Heart right ventricle (tissue), 16 donors: ENCODE measurements around the gene BIRC7. TPM values are rescaled to one million over a fixed set of nuclear protein-coding genes. Genes with fewer than 3 reads are reported as not detected.

Source experiments
- ATAC-seq, 8 donors: fragments of 200-7000 bp; cut with Tn5 transposase; one replicate each; pipeline ENCODE4 v1.9.1; 2020; ENCODE audit warnings: mild to moderate bottlenecking in 8 of 8, moderate library complexity in 8 of 8, moderate number of reproducible peaks in 1 of 8
- DNase-seq, 2 donors: peaks; one replicate each; pipeline ENCODE4 v3.0.0-alpha.2; 2020
- H3K27ac ChIP-seq, 10 donors: fragments of 200-600 bp; sonication (generic) in 2 of 10; one replicate each; pipeline versions ENCODE4 v1.5.0 to v1.8.0; 2020 to 2022; ENCODE audit warnings: mild to moderate bottlenecking in 3 of 10
- H3K27me3 ChIP-seq, 7 donors: fragments of 200-600 bp; one replicate each; pipeline ENCODE4 v1.8.0; 2021 to 2022; ENCODE audit warnings: mild to moderate bottlenecking in 2 of 7
- H3K36me3 ChIP-seq, 9 donors: fragments of 200-600 bp; sonication (generic) in 1 of 9; one replicate each; pipeline versions ENCODE4 v1.5.0 to v1.8.0; 2020 to 2022; ENCODE audit warnings: mild to moderate bottlenecking in 2 of 9
- H3K4me1 ChIP-seq, 9 donors: fragments of 200-600 bp; sonication (generic) in 1 of 9; one replicate each; pipeline versions ENCODE4 v1.5.0 to v1.8.0; 2020 to 2022; ENCODE audit warnings: mild to moderate bottlenecking in 4 of 9
- H3K4me3 ChIP-seq, 10 donors: fragments of 200-600 bp; sonication (generic) in 2 of 10; one replicate each; pipeline versions ENCODE4 v1.5.0 to v1.8.0; 2020 to 2022; ENCODE audit warnings: mild to moderate bottlenecking in 7 of 10, moderate library complexity in 2 of 10
- H3K9me3 ChIP-seq, 11 donors: fragments of 200-600 bp in 10 of 11; sonication (generic) in 2 of 11; one replicate each; pipeline versions ENCODE4 v1.5.0 to v1.8.0; 2013 to 2022; ENCODE audit warnings: mild to moderate bottlenecking in 2 of 11, control low read depth in 1 of 11, moderate library complexity in 1 of 11
- CTCF ChIP-seq, 9 donors: fragments of 200-600 bp; sonication (generic) in 2 of 9; IDR thresholded peaks; one replicate each; pipeline versions ENCODE4 v1.5.0 to v1.8.0; 2021 to 2022; ENCODE audit warnings: antibody characterized with exemption in 9 of 9, mild to moderate bottlenecking in 5 of 9, moderate library complexity in 1 of 9
- WGBS, 2 donors: extraction: QIAGEN DNeasy Blood & Tissue Kit; methylation state at CpG; one replicate each; pipeline ENCODE4 v1.1.7; 2013; ENCODE audit warnings: inconsistent platforms in 1 of 2; 5-methylcytosine and 5-hydroxymethylcytosine counted together
- intact Hi-C, 10 donors: fragments of 100-400 bp; cut with DNase I; formaldehyde crosslinking; loops; one replicate each; pipeline versions ENCODE4 v1.11.1 to v1.14.2; 2022
- polyA plus RNA-seq, 2 donors: library from polyadenylated mRNA; stranded (reverse); fragments of 200-250 nt; gene quantifications; one replicate each; pipeline ENCODE4 v1.2.3, GENCODE V29; 2013
- total RNA-seq, 10 donors: library from RNA; stranded (reverse); fragmentation: NEBNext Ultra II Directional in 3 of 10; extraction: Animal tissue kit (Norgen Biotek cat#: 25700) in 3 of 10; gene quantifications; one replicate each; pipeline versions ENCODE4 v1.2.1 to v1.2.4, GENCODE V29; 2021 to 2023
- donor health status: Arrhythmogenic right ventricular cardiomyopathy.
- donor health status: ischemic (EF 13 %, LVEDD 7.1; RV severe dilation, severe dysfunction).
- donor health status: healthy with polysubstance abuse.
- donor health status: DM: no; HTN: yes; CAD: no.
- donor health status: DM: no; HTN: no; CAD: no.
- donor health status: ischemic (EF 25% LVEDD 6.9; RV normal size, moderate dysfunction).
- donor health status: ischemic (EF 25% LVEDD 5.7; RV mildly dilated, moderate dysfunction).
- donor health status: healthy.
- donor health status: DM: yes; HTN: yes; CAD: no.
- donor health status: Ischemic cardiomyopathy.
- donor health status: ischemic (EF 35%, LVEDD 5.7; RV mildly dilated, moderate dysfunction).
- donor health status: nonischemic (EF 11% LVEDD 7.7; RV severe dilation, severe dysfunction).
- donor health status: DM: yes; HTN: yes; CAD: no.
- donor health status: PGD.
- donor health status: ischemic (EF 29% LVEDD 5.4; RV normal size, mild dysfunction).
- donor health status: nonischemic (EF 23%, LVEDD 6.1; RV moderate dilation, normal function).

The BIRC7 gene
- total and polyA plus RNA-seq, 12 donors = 0.21 to 2.1 (median 0.37) TPM; not detected in 7

- no peak for ATAC-seq
- Histone ChIP-seq H3K4me1 (peaks cover 5 to 22% (median 19%) of the 10 kb centered on the region in 9 donors), H3K36me3 (peaks cover 0 to 78% (median 18%) of the 10 kb centered on the region in 9 donors), H3K27me3 (no peaks in the 10 kb centered on the region), H3K27ac (no peak overlapping the region), H3K9me3 (no peaks in the 10 kb centered on the region), H3K4me3 (no peak overlapping the region)
- TF ChIP-seq CTCF (IDR thresholded peaks at IDR 0.05) = no peak
- intact Hi-C loops = no loop called here
- no peak for DNase-seq
- 92 to 94% methylated on average over 30 of the region's 30 CpGs for WGBS, 2 donors
Observed at GRCh38 chr20:63277466-63278272, 42.0 kb downstream of the BIRC7 start.

- no peaks in the 10 kb centered on the region for H3K27me3 ChIP-seq
- H3K4me1 ChIP-seq = peaks cover 3 to 18% (median 13%) of the 10 kb centered on the region in 9 donors
- TF ChIP-seq CTCF (IDR thresholded peaks at IDR 0.05) = no peak
- DNase-seq (no peak), ATAC-seq (no peak)
- intact Hi-C loops = no loop called here
- no peak overlapping the region for H3K27ac ChIP-seq
- no peaks in the 10 kb centered on the region for H3K9me3 ChIP-seq
- H3K36me3 ChIP-seq = peaks cover 0 to 87% (median 18%) of the 10 kb centered on the region in 9 donors
- 78 to 81% methylated on average over 17 of the region's 17 CpGs for WGBS, 2 donors
- H3K4me3 ChIP-seq = no peak overlapping the region
Observed at GRCh38 chr20:63278661-63279060, 43.0 kb downstream of the BIRC7 start.

GRCh38 chr20:63279931-63280330, 44.2 kb downstream of the BIRC7 start:
- Histone ChIP-seq H3K9me3 (no peaks in the 10 kb centered on the region), H3K4me3 (no peak overlapping the region), H3K27me3 (no peaks in the 10 kb centered on the region), H3K36me3 (peaks cover 0 to 98% (median 18%) of the 10 kb centered on the region in 9 donors), H3K4me1 (peaks cover 0 to 5% (median under 1%) of the 10 kb centered on the region in 9 donors), H3K27ac (no peak overlapping the region)
- no peak for TF ChIP-seq CTCF (IDR thresholded peaks at IDR 0.05)
- ATAC-seq = no peak
- WGBS, 2 donors = 92 to 93% methylated on average over 15 of the region's 15 CpGs
- peak in 1 of 2 donors; percentile 2 for DNase-seq
- intact Hi-C loops = no loop called here

GRCh38 chr20:63280371-63280770, 44.7 kb downstream of the BIRC7 start:
- no peak for TF ChIP-seq CTCF (IDR thresholded peaks at IDR 0.05)
- H3K36me3 ChIP-seq = peaks cover 0 to 98% (median 18%) of the 10 kb centered on the region in 9 donors
- ATAC-seq (no peak), DNase-seq (peak in 1 of 2 donors; percentile 1)
- 96% methylated on average over 6 of the region's 6 CpGs for WGBS, 2 donors
- H3K4me1 ChIP-seq = peaks cover 0 to 5% (median 0%) of the 10 kb centered on the region in 9 donors
- H3K27ac ChIP-seq = no peak overlapping the region
- H3K4me3 ChIP-seq = no peak overlapping the region
- H3K27me3 ChIP-seq = no peaks in the 10 kb centered on the region
- intact Hi-C loops = no loop called here
- H3K9me3 ChIP-seq = no peaks in the 10 kb centered on the region
